Subcutaneous abdominal adipose tissue (tissue), 5 donors: Measurements from ENCODE around the gene FBL.
A peak's percentile ranks its signal among the peaks of the same experiment; 100 is the strongest.

Experiments
- H3K27ac ChIP-seq: one replicate; pipeline ENCODE4 v1.7.0; 2013; ENCODE audit warnings: low read depth, mild to moderate bottlenecking, inconsistent platforms, low read length, moderate library complexity
- H3K27me3 ChIP-seq, 5 donors: one replicate each; pipeline ENCODE4 v1.7.0; 2013; ENCODE audit warnings: low read length in 5 of 5, inconsistent platforms in 1 of 5; ENCODE audit not compliant: control insufficient read depth in 5 of 5, insufficient read depth in 4 of 5
- H3K36me3 ChIP-seq, 5 donors: one replicate each; pipeline ENCODE4 v1.7.0; 2013; ENCODE audit warnings: low read length in 5 of 5; ENCODE audit not compliant: control insufficient read depth in 5 of 5, insufficient read depth in 5 of 5
- H3K4me1 ChIP-seq, 5 donors: one replicate each; pipeline ENCODE4 v1.7.0; 2013; ENCODE audit warnings: low read length in 5 of 5, mild to moderate bottlenecking in 3 of 5, moderate library complexity in 1 of 5; ENCODE audit not compliant: control insufficient read depth in 5 of 5, insufficient read depth in 5 of 5
- H3K4me3 ChIP-seq, 5 donors: one replicate each; pipeline ENCODE4 v1.7.0; 2013; ENCODE audit warnings: low read length in 5 of 5, low read depth in 1 of 5
- H3K9ac ChIP-seq, 5 donors: one replicate each; pipeline ENCODE4 v1.7.0; 2013; ENCODE audit warnings: low read length in 5 of 5, mild to moderate bottlenecking in 4 of 5, moderate library complexity in 3 of 5
- H3K9me3 ChIP-seq, 5 donors: one replicate each; pipeline ENCODE4 v1.7.0; 2013; ENCODE audit warnings: low read length in 5 of 5; ENCODE audit not compliant: control insufficient read depth in 5 of 5
- donor health status: healthy.
- donor health status: healthy.
- donor health status: healthy.
- donor health status: healthy.
- donor health status: healthy.

FBL gene

DNA sequence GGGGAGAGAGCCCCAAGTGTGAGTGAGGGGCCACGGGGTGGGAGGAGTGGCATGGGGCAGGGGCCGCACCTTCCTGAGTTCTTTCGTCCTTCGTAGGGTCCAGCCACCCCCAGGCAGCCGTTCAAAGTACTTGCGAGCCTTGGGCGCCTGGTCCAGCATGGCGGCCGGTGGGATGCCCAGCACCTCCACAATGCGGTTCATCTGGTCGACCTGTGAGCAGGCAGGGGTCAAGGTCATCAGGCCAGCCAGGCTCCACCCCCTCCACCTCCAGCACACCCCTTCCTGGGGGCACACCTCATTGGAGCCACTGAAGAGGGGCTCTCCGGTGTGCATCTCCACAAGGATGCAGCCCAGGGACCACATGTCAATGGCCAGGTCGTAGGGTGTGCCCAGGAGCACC, 19.0 kb downstream of the FBL start:
- Histone ChIP-seq H3K9ac (no peak overlapping the region), H3K9me3 (no peaks in the 10 kb centered on the region), H3K27ac (no peak overlapping the region), H3K36me3 (peaks cover 4 to 65% (median 51%) of the 10 kb centered on the region in 5 donors), H3K4me3 (no peak overlapping the region), H3K4me1 (peaks cover 9 to 30% (median 25%) of the 10 kb centered on the region in 5 donors), H3K27me3 (no peaks in the 10 kb centered on the region)

- Histone ChIP-seq H3K4me3 (no peak overlapping the region), H3K9ac (no peak overlapping the region), H3K27me3 (no peaks in the 10 kb centered on the region), H3K4me1 (peaks cover 6 to 23% (median 17%) of the 10 kb centered on the region in 5 donors), H3K36me3 (peaks cover 4 to 61% (median 51%) of the 10 kb centered on the region in 5 donors), H3K27ac (no peak overlapping the region), H3K9me3 (no peaks in the 10 kb centered on the region)
These were observed 19.8 kb downstream of the FBL start for GRCh38 chr19:39826311-39826945.

GRCh38 chr19:39825531-39826076, 20.6 kb downstream of the FBL start:
- Histone ChIP-seq H3K27ac (no peak overlapping the region), H3K4me3 (no peak overlapping the region), H3K9me3 (peaks cover 0 to 3% (median 0%) of the 10 kb centered on the region in 5 donors), H3K9ac (no peak overlapping the region), H3K4me1 (peaks cover 6 to 21% (median 16%) of the 10 kb centered on the region in 5 donors), H3K36me3 (peaks cover 4 to 53% (median 44%) of the 10 kb centered on the region in 5 donors), H3K27me3 (no peaks in the 10 kb centered on the region)

GRCh38 chr19:39825093-39825463, 21.1 kb downstream of the FBL start:
- no peaks in the 10 kb centered on the region for H3K27me3 ChIP-seq
- H3K4me1 ChIP-seq: peaks cover 6 to 21% (median 16%) of the 10 kb centered on the region in 5 donors
- H3K4me3 ChIP-seq: peak overlapping the region; percentile 74 to 97 (median 90)
- H3K9ac ChIP-seq: peak overlapping the region in 3 of 5 donors; percentile 43 to 88 (median 52)
- H3K36me3 ChIP-seq: peaks cover 4 to 47% (median 38%) of the 10 kb centered on the region in 5 donors
- H3K27ac ChIP-seq: no peak overlapping the region
- peaks cover 0 to 3% (median 0%) of the 10 kb centered on the region in 5 donors for H3K9me3 ChIP-seq

GRCh38 chr19:39824143-39825092, 21.8 kb downstream of the FBL start:
- Histone ChIP-seq H3K27me3 (no peaks in the 10 kb centered on the region), H3K4me3 (peak overlapping the region; percentile 74 to 97 (median 90)), H3K36me3 (peaks cover 4 to 41% (median 32%) of the 10 kb centered on the region in 5 donors), H3K27ac (peak overlapping the region; percentile 41), H3K9me3 (peaks cover 0 to 3% (median 0%) of the 10 kb centered on the region in 5 donors), H3K4me1 (peaks cover 6 to 21% (median 16%) of the 10 kb centered on the region in 5 donors), H3K9ac (peak overlapping the region; percentile 64 to 92 (median 89))

DNA sequence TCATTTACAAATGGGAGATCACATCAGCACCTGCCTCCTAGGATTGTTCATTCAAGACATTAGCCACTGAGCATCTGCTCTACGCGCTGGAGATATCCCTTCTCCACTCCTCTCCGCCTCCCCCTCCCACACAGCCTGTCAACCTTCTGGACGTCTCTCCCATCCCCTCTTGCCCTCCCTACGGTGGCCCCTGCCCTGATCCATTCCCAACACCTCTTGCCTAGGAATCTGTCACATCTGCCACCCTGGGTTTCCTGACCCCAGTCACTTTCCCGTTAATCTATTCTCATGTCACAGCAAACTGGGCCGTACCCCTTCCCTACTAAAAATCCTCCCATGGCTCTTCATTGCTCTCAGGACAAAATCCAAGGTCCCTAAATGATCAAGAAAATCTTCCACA, 22.5 kb downstream of the FBL start:
- Histone ChIP-seq H3K4me1 (peaks cover 6 to 21% (median 16%) of the 10 kb centered on the region in 5 donors), H3K4me3 (peak overlapping the region; percentile 74 to 97 (median 90)), H3K27ac (peak overlapping the region; percentile 41), H3K36me3 (peaks cover 2 to 34% (median 30%) of the 10 kb centered on the region in 5 donors), H3K9ac (peak overlapping the region; percentile 64 to 92 (median 89)), H3K27me3 (no peaks in the 10 kb centered on the region), H3K9me3 (peaks cover 0 to 3% (median 0%) of the 10 kb centered on the region in 5 donors)

GRCh38 chr19:39820696-39821095, 25.5 kb downstream of the FBL start:
- H3K4me1 ChIP-seq: peaks cover 6 to 17% (median 16%) of the 10 kb centered on the region in 5 donors
- peaks cover 0 to 3% (median 0%) of the 10 kb centered on the region in 5 donors for H3K9me3 ChIP-seq
- no peak overlapping the region for H3K9ac ChIP-seq
- no peak overlapping the region for H3K4me3 ChIP-seq
- H3K27me3 ChIP-seq: no peaks in the 10 kb centered on the region
- H3K27ac ChIP-seq: no peak overlapping the region
- peaks cover 2 to 18% (median 5%) of the 10 kb centered on the region in 5 donors for H3K36me3 ChIP-seq

DNA sequence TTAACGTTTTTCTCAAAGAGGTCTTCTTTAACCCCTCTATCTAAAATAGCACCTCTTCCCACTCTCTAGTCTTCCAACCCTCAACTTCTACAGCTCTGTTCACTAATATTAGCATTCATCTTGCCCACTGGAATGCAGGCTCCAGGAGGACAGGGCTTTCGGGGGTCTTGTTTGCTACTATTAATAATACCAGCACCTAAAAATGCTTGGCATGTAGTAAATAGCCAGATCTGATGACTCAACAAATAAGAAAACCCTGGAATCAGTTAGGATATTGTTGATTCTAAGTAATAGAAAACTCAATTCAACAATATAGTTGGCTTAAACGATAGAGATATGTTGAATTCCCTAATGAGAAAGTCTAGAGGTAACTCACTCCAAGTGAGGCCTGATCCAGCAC, 26.4 kb downstream of the FBL start:
- H3K9ac ChIP-seq: no peak overlapping the region
- peaks cover 0 to 12% (median 5%) of the 10 kb centered on the region in 5 donors for H3K36me3 ChIP-seq
- H3K4me1 ChIP-seq: peaks cover 6 to 13% (median 12%) of the 10 kb centered on the region in 5 donors
- no peak overlapping the region for H3K27ac ChIP-seq
- peaks cover 0 to 3% (median 0%) of the 10 kb centered on the region in 5 donors for H3K9me3 ChIP-seq
- H3K27me3 ChIP-seq: no peaks in the 10 kb centered on the region
- H3K4me3 ChIP-seq: no peak overlapping the region

DNA sequence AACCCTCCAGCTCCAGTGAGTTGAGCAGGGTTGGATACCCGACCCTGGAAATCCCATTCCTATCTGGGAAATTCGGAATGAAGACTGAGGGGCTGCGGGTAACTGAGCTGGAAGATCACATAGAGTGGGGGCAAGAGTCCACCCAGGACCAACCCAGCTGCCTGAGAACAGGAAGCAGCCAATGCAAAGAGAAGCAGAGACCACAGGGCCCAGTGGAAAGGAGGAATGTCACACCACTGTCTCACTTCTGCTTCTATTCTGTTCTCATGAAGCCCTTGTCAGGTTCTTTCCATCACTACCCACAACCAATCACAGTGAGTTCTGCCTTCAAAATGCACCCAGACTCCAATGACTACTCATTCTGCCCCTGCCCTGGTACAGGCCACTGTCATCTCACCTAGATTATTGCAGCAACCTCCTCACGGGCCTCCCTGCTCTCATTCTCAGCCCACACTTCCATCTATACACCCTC, 27.5 kb downstream of the FBL start:
- H3K27me3 ChIP-seq: no peaks in the 10 kb centered on the region
- peaks cover 2 to 6% (median 4%) of the 10 kb centered on the region in 5 donors for H3K4me1 ChIP-seq
- no peak overlapping the region for H3K27ac ChIP-seq
- peaks cover 0 to 3% (median 0%) of the 10 kb centered on the region in 5 donors for H3K9me3 ChIP-seq
- H3K36me3 ChIP-seq: peaks cover 0 to 12% (median 5%) of the 10 kb centered on the region in 5 donors
- no peak overlapping the region for H3K9ac ChIP-seq
- no peak overlapping the region for H3K4me3 ChIP-seq
